ENCODE results near the gene RNFT2.
"Not testable (repeated sequence)": the region's sequence is repeated elsewhere in the genome, so short reads cannot be mapped to it uniquely, and the experiment has no call there.

Gene RNFT2

DNA sequence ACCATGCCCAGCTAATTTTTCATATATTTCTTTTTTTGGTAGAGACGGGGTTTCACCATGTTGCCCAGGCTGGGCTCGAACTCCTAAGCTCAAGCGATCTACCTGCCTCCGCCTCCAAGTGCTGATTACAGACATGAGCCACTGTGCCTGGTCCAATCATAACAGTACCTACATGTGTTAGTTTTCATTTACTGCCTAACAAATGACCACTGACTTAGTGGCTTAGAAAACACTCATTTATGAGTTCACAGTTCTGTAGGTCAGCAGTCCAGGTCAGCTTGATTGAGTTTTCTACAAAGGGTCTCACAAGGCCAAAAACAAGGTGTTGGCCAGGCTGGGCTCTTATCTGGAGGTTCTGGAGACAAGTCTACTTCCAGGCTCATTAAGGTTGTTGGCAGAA lies 60.6 kb downstream of the RNFT2 start:
- no peak for DNase-seq

DNA sequence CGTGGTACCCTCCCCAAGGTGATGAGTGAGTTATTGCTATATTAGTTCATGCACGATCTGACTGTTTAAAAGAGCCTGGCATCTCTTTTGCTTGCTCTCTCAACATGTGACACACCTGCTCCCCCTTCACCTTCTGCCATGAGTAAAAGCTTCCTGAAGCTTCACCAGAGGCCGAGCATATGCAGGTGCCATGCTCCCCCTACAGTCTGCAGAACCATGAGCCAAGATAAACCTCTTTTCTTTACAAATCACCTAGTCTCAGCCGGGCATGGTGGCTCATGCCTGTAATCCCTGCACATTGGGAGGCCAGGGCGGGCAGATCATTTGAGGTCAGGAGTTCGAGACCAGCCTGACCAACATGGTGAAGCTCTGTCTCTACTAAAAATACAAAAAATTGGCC lies 61.8 kb downstream of the RNFT2 start:
- no peak for DNase-seq

DNA sequence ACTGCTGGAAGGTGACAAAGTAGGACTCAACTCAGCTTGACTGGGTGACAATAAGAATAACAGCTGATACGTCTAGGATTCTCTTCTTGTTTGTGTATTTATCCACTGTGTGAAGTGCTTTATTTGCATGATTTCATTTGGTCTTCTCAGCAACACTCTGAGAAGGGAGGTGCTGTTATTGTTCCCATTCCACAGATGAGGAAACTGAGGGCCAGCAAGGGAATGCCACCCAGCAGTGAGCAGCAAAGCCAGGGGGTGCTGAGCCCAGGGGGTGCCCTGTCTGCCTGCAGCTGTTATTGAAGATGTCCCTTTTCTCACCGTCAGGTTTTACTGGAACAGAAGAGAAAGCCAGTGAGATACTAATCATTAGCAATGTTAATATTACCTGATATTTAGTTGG lies 62.8 kb downstream of the RNFT2 start:
- no peak for DNase-seq

DNA sequence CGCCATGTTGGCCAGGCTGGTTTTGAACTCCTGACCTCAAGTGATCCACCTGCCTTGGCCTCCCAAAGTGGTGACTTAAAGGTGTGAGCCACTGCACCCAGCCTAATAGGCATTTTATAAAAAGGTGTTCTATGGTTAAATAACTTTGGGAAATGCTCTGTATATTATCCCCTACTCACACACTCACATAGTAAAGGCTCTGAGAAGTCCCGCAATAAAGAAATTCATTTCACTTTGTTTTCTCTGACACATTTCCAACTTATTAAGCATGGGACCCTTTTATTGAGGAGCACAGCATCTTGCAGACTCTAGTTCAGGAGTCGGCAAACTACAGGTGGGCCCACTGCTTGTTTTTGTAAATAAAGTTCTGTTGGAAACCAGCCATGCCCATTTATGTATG lies 63.9 kb downstream of the RNFT2 start:
- no peak for DNase-seq

DNA sequence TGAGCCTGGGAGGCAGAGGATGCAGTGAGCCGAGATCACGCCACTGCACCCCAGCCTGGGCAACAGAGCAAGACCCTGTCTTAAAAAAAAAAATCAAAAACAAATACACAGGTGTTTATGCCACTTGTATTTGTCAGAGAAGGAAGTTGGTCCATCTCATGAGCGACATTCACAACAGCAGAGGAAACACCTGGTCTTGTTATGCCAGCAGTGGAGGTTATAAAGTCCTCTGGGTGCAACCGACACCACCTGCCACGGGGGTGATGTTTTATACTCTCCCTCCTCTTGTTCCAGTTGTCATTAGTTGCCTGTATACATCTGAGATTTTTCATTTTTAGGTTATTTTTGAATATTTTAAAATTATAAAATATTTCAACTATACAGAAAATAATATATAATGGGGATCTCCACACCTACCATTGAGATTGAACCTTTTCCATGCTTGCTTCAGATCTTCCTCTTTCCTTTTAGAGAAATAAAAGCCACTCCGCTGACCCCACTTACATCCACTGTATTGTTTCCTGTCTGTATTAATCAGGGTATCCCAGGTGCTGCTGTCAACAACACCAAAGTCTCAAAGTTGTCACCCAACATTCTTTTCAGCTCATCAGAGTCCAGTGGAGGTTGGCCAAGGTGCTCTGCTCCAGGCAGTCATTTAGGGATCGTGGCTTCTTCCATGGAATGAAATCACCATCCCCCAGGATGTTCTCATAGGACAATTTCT lies 65.1 kb downstream of the RNFT2 start:
- DNase-seq, result no peak

DNA sequence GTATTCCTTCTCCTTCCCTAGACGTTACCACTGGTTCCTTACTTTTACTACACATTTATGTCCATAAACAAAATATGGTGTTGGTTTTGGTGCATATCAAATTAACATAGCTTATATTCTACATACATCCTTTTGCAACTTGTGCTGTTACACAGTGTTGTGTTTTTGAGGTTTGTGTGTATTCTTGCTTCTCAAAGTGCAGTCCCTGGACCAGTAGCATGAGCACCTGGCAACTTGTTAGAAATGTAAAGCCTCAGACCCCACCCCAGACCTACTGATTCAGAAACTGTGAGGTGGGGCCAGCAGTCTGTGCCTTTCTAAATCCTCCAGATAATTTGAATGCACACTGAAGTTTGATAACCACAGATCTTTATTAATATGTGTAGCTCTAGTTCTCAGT lies 65.9 kb downstream of the RNFT2 start:
- no peak for DNase-seq

DNA sequence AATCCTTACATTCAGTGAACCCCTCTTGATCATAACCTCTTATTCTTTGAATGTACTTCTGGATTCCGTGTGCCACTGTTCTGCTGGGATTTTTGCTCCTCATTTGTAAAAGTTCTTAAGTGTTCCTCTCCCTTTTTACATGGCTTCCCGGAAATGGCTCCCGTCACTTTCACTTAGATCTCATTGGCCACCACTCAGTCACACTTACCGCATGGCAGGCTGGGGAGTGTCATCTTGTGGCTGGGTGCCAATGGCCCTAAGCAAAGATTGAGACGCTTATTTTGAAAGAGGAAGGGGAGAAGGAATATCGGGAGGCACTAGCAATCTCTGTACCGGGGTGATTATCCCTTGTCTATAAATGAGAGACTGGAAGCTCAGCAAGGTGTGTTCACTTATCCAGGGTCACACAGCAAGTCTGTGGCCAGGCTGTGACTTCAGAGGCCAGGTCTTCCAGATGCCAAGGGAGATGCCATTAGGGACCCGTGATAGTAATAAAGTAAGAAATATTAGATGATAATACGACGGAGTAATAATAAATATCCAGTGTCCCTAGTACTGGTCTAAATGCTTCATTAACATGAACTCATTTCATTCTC lies 68.8 kb downstream of the RNFT2 start:
- DNase-seq, result no peak

DNA sequence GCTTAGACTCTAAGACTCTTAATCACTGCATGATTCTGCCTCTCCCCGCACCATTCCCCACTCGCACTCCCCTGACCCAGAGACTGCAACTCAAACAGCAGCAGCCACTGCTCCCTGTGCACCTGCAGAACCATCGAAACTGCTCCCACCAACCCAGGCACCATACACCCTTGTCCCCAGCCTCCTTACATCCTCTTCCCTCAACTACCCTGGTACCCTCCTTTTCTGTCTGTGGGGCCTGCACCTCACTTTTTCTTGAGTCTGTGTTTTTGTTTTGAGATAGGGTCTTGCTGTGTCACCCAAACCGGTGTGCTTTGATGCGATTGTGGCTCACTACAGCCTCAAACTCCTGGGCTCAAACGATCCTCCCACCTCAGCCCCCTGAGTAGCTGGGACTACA lies 69.4 kb downstream of the RNFT2 start:
- no peak for DNase-seq

DNA sequence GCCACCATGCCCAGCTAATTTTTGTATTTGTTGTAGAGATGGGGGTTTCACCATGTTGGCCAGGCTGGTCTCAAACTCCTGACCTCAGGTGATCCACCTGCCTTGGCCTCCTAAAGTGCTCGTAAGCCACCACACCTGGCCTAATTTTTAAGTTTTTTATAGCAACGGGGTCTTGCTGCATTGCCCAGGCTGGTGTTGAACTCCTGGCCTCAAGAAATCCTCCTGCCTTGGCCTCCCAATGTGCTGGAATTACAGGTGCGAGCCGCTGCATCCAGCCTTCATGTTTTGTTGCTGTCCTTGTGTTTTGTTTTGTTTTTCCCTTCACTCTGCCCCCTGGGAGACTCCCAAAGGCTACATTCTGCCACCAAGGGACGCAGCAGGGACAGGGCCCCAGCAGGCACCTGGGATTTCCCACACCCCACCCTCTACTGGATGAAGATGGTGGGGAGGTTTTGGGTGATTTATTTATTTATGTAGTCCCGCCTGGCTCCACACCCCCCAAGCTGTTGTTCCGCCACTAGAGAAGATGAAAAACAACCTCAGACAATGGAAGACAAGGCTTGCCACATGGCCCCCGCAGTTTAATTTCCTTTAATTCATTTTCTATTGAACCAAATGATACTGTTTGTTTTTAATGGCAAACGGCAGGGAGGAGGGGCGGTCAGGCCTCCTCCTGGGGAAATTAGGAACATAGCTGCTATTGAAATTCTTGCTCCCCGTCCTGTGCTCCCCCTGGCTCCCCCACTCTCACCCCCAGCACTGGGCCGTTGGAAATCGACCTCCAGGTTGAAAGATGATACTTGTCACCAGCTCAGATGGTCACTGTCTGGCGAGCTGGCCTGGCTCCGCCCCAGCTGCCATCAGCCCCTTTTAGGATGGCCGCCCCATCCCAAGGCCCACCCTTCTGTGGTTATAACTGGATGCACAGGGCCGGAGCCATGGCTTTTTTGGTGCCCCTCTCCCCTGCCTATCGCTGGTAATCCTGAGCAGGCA lies 70.3 kb downstream of the RNFT2 start:
- no peak for DNase-seq

DNA sequence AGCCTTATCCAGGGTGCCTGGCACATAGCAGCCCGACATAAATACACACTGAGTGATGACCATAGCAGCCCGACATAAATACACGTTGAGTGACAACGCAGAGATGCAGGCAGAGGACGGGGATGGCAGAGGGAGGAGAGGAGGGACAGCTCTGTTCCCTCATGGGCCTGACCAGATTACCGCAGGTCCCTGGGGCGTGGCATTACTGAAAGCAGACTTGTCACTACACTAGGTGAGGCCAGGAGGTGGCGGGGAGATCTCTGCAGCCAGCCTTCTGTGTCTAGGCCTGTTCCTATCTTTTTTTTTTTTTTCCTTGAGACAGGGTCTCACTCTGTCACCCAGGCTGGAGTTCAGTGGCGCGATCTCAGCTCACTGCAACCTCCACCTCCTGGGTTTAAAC lies 74.1 kb downstream of the RNFT2 start:
- DNase-seq, result no peak

DNA sequence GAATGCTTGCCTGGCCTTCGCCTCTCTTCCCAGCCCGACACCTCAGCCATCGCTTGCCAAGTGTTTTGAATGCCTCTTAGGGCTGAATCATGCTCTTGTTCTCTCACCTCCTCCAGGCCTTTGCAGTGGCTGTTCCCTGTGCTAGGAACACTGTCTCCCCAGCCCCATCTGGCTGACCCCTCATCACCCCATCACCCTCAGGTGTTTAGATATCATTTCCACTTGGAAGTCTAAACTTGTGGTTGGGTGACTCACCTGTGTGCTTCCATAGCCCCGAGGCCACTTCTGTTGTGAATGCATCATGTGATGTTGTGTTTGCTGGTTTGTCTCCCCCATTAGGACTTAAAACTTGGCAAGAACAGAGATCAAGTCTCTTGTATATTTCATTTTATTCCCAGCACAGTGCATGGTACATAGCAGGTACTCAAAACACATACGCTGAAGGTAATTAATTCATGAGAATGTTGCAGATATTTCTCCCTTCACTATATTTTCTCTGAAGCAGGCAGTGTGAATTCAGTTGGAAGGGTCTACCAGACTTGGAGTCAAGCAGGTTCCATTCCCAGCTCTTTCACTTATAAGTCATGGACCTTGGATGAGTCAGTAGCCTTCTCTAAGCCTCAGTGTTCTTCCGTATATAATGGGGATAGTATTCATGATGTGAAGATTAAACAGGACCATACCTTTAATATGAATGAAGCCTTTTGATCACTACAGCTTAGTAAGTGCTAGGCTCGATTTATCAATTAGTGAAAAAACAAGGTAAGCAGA lies 75.3 kb downstream of the RNFT2 start:
- no peak for DNase-seq

DNA sequence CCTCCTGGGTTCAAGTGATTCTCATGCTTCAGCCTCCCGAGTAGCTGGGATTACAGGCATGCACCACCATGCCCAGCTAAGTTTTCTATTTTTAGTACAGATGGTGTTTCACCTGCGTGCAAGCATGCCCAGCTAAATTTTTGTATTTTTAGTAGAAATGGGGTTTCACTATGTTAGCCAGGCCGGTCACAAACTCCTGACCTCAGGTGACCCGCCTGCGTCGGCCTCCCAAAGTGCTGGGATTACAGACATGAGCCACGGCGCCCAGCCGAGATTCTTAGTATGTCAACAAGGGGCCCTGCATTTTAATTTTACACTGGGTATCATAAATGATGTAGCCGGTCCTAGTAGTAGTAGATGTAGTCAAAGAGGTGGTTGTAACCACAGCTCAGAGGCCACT lies 76.7 kb downstream of the RNFT2 start:
- DNase-seq, result not testable (repeated sequence)

DNA sequence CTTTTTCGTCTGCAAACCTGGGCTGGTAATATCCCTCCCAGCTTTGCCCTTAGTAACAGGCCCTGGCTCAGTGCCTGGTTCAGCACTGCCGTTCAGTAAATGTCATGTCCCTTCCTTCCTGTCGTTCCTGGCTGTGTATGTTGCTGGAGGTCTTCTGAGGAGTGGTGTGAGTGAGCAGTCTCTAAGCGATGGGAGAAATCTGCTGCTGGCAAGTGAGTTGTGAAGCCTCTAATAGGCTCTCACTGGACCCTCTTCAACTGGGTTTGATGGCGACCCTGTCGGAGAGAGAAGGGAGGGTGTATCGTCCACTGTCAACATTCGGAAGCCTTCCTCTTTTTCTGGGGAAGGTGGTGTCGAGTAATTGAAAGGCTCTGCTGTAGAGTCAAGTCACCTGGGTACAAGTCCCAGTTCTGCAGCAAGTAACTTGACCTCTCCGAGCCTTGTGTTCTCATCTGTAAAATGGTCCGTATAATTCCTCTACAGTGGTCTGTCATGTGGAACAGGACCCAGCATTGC lies 80.3 kb downstream of the RNFT2 start:
- DNase-seq, result no peak

DNA sequence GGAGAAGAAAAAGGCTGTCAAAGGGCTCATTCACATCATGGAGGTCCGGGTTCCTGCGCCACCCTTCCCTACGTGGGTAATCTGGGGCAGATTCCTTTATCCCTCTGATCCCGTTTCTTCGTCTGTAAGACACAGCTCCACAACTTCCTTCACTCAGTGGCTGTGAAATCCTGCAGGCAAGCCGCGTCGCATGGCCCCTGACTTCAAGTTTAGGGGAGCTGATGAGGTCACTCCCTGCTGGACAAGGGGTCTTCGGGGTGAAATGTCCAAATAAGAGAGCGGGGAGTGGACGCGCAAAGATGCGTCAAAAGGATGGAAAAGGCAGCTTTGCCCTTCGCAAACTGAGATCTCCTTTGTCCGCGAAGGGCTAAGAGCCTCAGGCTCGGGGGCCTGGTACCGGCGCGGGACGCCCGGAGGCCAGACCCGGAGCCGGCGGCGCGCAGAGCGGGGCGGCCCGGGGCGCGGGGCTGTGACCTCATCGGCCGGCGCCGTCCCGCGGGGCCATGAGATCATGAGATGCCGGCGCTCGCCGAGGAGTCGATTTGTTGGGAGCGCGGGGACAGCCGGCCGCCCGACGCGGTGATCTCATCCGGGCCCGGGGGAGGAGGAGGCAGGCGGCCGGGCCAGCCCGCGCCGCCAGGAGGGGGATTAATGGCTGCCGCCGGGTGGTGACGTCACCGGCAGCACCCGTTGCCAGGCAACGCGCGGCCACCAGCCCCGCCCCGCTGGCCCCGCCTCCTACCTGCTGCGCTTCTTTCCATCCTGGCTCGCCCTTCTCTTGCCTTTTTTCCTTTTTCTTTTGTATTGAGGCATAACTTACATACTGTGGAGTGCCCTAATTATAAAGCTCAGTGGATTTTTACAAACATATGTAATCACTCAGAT lies 81.1 kb downstream of the RNFT2 start:
- peak; percentile 94 for DNase-seq

DNA sequence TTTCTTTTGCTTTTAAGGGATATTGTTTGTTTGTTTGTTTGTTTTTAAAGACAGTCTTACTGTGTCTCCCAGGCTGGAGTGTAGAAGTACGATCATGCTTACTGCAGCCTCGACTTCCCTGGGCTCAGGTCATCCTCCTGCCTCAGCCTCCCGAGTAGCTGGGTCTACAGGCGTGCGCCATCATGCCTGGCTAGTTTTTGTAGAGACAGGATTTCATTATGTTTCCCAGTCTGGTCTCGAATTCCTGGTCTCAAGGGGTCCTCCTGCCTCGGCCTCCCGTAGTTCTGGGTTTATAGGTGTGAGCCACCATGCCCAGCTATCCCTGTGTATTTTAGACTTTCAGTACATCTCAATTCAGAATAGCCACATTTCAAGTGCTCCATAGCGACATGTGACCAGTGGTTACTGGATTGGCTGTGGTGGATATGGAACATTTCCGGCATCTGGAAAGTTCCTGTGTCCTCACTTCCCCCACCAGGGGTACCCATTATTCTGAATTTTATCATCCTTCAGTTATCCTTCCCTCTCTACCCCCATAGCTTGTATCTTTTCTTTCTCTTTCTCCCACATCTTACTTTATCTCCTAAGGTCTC lies 82.0 kb downstream of the RNFT2 start:
- no peak for DNase-seq

DNA sequence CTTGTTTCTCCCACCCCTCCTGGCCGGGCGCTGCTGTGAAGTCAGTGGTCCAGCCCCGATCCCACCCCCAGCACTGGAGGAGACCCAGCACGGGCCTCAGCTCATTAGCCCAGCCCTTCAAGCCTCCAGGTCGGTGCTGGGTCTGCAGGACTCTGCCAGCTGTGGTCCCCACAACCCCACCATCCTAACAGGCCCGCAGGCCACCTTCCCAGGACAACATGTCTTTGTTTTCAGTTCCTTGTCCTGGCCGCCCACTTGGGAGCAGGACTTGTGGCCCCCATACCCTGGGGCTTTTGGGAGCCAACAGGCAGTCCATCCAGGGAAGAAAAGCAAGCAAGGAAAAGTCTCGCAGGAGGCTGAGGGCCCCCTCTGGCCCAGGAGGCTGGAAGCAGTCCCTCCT lies 83.2 kb downstream of the RNFT2 start:
- no peak for DNase-seq

DNA sequence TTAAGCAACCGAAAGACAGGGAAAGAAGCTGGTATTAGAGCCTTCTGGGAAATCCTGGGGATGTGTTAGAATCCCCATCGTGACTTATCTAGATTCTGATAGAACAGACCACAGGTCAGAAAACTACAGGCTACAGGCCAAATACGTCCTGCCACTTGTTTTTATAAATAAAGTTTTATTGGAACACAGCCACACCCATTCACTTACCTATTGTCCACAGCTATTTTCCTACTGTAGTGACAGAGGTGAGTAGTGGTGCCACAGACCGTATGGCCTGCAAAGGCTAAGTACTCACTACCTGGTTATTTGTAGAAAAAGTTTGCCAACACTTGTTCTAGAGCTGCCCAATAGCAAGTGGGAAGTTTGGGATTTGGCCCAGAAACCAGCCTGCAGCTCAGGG lies 89.3 kb downstream of the RNFT2 start:
- DNase-seq, result no peak

DNA sequence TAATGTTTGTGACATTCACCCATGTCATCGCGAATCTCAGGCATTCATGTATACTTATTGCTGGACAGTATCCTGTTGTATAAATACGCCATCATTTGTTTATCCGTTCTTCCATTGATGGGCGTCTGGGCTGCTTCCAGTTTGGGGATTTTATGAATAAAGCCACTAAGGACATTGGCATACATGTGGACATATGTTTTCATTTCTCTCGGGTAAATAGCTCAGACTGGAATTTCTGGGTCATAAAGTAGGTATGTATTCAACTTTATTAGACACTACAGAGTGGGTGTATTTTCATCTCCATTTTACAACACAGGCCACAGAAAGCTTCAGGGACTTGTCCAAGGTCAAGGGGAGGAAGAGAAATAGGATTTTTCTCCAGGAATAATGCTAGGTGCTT lies 94.2 kb downstream of the RNFT2 start:
- no peak for DNase-seq

DNA sequence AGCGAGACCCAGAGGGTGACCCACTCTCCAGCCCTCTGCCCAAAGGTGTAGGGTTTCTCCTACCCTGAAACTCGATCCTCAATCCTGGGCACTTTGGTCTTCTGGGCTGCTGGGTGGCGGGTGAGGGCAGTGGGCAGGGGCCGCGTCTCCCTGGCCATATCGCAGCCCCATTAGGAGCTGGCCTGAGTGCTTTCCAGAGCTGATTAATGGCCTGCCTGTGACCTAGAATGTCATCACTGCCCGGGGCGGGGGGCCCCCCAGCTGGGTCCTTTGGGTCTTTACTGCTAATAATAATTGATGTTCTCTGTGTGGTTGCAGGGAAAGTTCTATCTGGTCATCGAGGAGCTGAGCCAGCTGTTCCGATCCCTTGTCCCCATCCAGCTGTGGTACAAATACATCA lies 95.4 kb downstream of the RNFT2 start:
- DNase-seq, result no peak

DNA sequence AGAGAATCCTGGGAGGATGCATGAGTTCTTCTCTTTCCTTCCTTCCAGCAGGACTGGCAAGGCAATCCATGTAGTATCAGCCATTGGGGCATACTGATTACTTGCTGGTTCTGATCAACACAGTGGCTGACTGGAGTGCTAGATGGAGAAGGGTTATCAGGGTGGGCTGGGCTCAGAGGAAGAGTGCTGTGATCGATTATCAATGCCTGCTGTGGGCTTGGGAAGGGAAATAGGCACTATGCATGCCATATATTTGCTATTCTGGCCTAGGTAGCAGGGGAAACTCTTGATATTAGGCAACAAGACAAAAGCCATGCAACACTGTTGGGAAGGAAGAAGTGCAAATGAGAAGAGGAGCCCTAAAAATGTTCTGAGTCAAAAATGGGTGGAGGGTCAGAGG lies 97.4 kb downstream of the RNFT2 start:
- no peak for DNase-seq

DNA sequence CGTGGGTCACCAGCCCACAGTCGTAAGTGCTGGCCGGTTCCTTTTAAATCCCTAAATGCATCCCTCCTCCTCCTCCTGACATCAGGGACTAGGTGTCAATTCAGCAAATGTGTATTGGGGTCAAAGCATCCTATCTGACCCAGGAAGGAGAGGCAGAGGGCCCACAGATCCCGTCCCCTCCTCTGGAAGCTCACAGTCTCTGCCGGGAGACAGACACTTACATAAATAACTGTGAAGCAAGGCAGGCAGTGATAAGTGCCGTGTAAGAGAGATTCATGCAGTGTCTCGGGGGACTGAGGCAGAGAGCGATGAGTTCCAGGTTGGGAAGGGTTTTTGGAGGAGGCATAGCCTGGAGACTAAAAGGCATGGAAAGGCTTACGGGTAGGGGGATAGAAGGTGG lies 99.0 kb downstream of the RNFT2 start:
- no peak for DNase-seq

All from NCI-H2171 (cell line).